BJ (cell line): Measurements from ENCODE around the gene RUSF1. TPM values are rescaled to one million over a fixed set of nuclear protein-coding genes. Genes with fewer than 3 reads are reported as not detected.

Source experiments
- CTCF ChIA-PET: fragments of 350-600 bp; formaldehyde crosslinking; extraction: SDS; loops from one replicate; lab custom pipeline; 2021; ENCODE audit warnings: antibody characterized with exemption, inconsistent platforms; lab: Yijun Ruan, JAX
- POLR2A ChIA-PET: fragments of 300-600 bp; sonication (Branson Sonifier 250); formaldehyde crosslinking; extraction: SDS; loops from one replicate; lab custom pipeline; 2021; ENCODE audit warnings: antibody characterized with exemption; lab: Charles Lee
- DNase-seq: peaks from one replicate; pipeline ENCODE4 v3.0.0-alpha.2; 2011; ENCODE audit warnings: low read depth
- H3K27me3 ChIP-seq: 2 replicates; pipeline ENCODE4 v1.6.0; 2011; ENCODE audit warnings: low read length; ENCODE audit not compliant: control insufficient read depth, insufficient read depth
- H3K36me3 ChIP-seq: 2 replicates; pipeline ENCODE4 v1.5.1; 2011; ENCODE audit warnings: low read length; ENCODE audit not compliant: control insufficient read depth, insufficient read depth
- H3K4me3 ChIP-seq: 2 replicates; pipeline ENCODE4 v1.5.1; 2011; ENCODE audit warnings: low read depth, mild to moderate bottlenecking, control low read depth, low read length
- polyA plus RNA-seq: library from polyadenylated mRNA; depleted of rRNA; stranded (reverse); fragments of >200 nt; gene quantifications from 2 replicates; pipeline ENCODE4 v1.2.3, GENCODE V29; 2011
- TF ChIP-seq, protein P1 (sequence below): IDR thresholded peaks from 2 replicates; pipeline ENCODE4 v1.5.1; 2011; ENCODE audit warnings: low read depth, mild to moderate bottlenecking, control low read depth, inconsistent platforms, low read length, moderate library complexity; ENCODE audit not compliant: insufficient read depth

RUSF1 gene
- polyA plus RNA-seq, 1 experiment = 56.4 TPM

DNA sequence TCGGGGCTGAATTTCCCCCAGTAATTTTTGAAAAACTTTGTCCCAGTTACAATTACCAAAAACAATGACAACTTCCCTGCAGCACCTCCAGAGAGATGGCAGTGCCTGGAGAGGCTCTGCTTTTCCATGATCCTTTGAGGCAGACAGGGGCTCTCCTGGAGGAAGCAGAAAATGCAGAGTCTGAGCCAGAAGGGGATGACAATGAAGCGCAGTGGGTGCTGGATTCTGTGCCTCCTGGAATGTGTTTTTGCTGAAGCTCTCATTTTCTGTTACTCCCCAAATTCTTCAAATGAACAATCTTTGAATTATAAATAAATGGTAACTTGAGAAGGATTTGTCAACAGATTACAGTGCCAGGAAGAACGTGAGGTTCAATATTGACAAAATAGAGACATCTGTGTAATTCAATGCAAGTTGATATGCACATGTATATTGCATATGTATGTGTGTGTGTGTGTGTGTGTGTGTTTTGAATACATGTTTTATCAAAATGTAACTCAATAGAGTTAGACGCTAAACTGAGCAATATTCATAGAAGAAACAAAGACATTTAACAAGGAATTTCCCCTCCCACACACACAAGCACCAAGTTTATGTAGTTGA is 9.7 kb upstream of the RUSF1 start:
- TF ChIP-seq, protein P1, sequence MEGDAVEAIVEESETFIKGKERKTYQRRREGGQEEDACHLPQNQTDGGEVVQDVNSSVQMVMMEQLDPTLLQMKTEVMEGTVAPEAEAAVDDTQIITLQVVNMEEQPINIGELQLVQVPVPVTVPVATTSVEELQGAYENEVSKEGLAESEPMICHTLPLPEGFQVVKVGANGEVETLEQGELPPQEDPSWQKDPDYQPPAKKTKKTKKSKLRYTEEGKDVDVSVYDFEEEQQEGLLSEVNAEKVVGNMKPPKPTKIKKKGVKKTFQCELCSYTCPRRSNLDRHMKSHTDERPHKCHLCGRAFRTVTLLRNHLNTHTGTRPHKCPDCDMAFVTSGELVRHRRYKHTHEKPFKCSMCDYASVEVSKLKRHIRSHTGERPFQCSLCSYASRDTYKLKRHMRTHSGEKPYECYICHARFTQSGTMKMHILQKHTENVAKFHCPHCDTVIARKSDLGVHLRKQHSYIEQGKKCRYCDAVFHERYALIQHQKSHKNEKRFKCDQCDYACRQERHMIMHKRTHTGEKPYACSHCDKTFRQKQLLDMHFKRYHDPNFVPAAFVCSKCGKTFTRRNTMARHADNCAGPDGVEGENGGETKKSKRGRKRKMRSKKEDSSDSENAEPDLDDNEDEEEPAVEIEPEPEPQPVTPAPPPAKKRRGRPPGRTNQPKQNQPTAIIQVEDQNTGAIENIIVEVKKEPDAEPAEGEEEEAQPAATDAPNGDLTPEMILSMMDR = no peak
- Histone ChIP-seq H3K36me3 (no peaks in the 10 kb centered on the region), H3K4me3 (no peak overlapping the region), H3K27me3 (peaks cover 1% of the 10 kb centered on the region; the same call in 1 of the 2 replicates)
- ChIA-PET CTCF (no interaction called here), POLR2A (no interaction called here)
- DNase-seq = no peak

DNA sequence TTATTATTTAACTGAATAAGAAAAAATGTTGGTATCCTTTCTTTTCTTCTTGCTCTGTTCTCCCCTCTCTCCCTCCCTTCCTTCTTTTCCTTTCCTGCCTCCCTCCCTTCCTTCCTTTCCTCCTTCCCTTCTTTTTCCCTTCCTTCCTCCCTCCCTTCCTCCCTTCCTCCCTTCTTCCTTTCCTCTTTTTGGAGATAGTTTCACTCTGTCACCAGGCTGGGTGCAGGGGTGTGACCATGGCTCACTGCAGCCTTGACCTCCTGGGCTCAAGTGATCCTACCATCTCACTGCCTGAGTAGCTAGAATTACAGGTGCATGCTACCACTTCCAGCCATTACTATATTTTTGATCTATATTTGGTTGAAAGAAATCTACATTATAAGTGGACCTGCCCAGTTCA is 5.7 kb upstream of the RUSF1 start:
- H3K4me3 ChIP-seq = no peak overlapping the region
- ChIA-PET POLR2A (no interaction called here), CTCF (no interaction called here)

DNA sequence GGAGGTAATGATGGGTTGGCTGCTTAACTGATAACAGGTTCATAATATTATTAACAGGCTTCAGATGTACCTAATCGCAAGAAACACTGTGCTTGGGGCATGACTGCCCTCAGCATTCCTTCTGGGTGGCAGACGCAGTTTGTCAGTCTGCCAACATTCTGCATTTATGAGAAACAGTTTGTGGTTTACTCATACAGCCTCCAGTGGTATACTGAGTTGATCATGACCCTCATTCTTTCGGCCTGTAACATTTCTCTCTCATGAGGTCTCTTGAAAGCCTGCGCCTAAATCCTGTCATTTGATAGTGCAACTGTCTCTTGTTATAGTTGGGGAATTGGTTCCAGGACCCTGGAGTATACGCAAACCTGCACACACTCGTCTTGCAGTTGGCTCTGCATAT is 4.9 kb upstream of the RUSF1 start:
- H3K27me3 ChIP-seq = peaks cover 1% of the 10 kb centered on the region; the same call in 1 of the 2 replicates
- ChIA-PET CTCF (no interaction called here), POLR2A (no interaction called here)
- peak; percentile 42 for DNase-seq
- H3K4me3 ChIP-seq = no peak overlapping the region
- no peaks in the 10 kb centered on the region for H3K36me3 ChIP-seq
- TF ChIP-seq, protein P1 = no peak

More for the DNA sequence above, 5.7 kb upstream of the RUSF1 start:
- TF ChIP-seq, protein P1 = no peak
- H3K36me3 ChIP-seq = no peaks in the 10 kb centered on the region
- DNase-seq = no peak
- H3K27me3 ChIP-seq = peaks cover 1% of the 10 kb centered on the region; the same call in 1 of the 2 replicates

DNA sequence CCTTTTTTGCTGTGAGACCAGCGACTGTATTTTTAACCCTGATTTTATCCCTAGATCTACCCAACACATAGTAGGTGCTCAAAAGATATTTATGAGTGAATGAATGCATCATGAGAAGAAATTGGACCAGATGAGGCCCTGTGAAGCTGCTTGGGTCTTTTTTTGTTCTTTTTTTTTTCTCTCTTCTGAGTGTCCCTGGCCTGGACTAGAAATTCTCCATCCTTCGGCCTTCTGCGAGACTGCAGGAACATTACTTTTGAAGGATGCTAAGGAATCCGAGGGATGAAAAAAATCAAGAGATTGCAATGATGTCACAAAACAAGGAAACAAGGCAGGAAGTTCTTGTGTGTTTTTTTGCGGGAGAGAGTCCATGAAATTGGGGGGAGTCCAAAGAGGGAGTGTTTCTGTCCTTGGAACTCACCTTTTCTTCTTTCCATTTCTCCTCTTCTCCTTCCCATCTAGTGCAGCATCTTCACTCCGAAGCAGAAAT is 560 bp upstream of the RUSF1 start:
- Histone ChIP-seq H3K4me3 (peak overlapping the region; percentile 84), H3K27me3 (no peaks in the 10 kb centered on the region), H3K36me3 (no peaks in the 10 kb centered on the region; the same call in 1 of the 2 replicates)
- TF ChIP-seq, protein P1 = no peak
- ChIA-PET CTCF (interaction anchor here (0.7 kb wide), 1 partner anchor 11 kb away, joined by 3 read pairs; no protein-coding TSS in a partner anchor), POLR2A (interaction anchor here (0.8 to 1.0 kb wide), 2 partner anchors 20 to 37 kb away, joined by 3 read pairs; partner anchors contain the start of gene TGFB1I1)
- no peak for DNase-seq

DNA sequence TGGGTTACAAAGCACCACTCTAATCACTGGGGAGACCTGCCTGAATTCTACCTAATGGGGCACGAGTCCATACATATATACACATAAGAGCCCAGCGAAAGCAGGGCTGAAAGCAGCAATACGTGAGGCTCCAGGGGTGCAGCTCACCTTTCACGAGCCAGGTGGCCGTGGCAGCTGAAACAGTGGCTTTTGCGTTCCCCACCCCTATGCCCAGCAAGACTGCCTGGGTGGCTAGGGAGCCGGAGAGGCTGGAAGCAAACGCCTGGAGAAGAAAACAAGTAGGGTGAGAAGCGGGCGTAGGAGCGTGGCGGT is 618 bp downstream of the RUSF1 start:
- Histone ChIP-seq H3K4me3 (peak overlapping the region; percentile 84), H3K36me3 (no peaks in the 10 kb centered on the region; the same call in 1 of the 2 replicates), H3K27me3 (no peaks in the 10 kb centered on the region)
- POLR2A ChIA-PET = interaction anchor here (1.0 kb wide), 1 partner anchor 21 kb away, joined by 3 read pairs; no protein-coding TSS in a partner anchor
- TF ChIP-seq, protein P1 = no peak
- no peak for DNase-seq
- CTCF ChIA-PET = interaction anchor here (1.0 to 1.1 kb wide), 3 partner anchors 35 to 202 kb away, joined by 3 to 4 read pairs (median 3); no protein-coding TSS in a partner anchor
